Nephron (organoid): ENCODE data around the gene TRAF3.

Experiments used
- H3K27ac Mint-ChIP-seq, 3 experiments: 2 replicates each; pipeline ENCODE4 v1.8.0; 2020; ENCODE audit warnings: mixed read lengths in 3 of 3, mild to moderate bottlenecking in 2 of 3, moderate library complexity in 1 of 3
- H3K27me3 Mint-ChIP-seq: 2 replicates; pipeline ENCODE4 v1.8.0; 2021; ENCODE audit warnings: low read depth, mild to moderate bottlenecking, moderate library complexity, mixed read lengths
- H3K36me3 Mint-ChIP-seq: 2 replicates; pipeline ENCODE4 v1.8.0; 2020; ENCODE audit warnings: low read depth, mixed read lengths
- H3K4me1 Mint-ChIP-seq: 2 replicates; pipeline ENCODE4 v1.8.0; 2020; ENCODE audit warnings: mixed read lengths
- H3K4me3 Mint-ChIP-seq, 3 experiments: 2 replicates each; pipeline ENCODE4 v1.8.0; 2020; ENCODE audit warnings: mild to moderate bottlenecking in 3 of 3, mixed read lengths in 3 of 3, moderate library complexity in 2 of 3
- H3K9me3 Mint-ChIP-seq: 2 replicates; pipeline ENCODE4 v1.8.0; 2020; ENCODE audit warnings: mixed read lengths
- TF ChIP-seq, protein P1 (sequence below), 3 experiments: fragments of 200-600 bp; sonication (generic); IDR thresholded peaks; one replicate each; pipeline ENCODE4 v1.5.0; 2021; ENCODE audit warnings: antibody characterized with exemption in 3 of 3; ENCODE audit not compliant: unreplicated experiment in 3 of 3

TRAF3 gene

GRCh38 chr14:102927346-102927877 lies 150.2 kb downstream of the TRAF3 start:
- Mint-ChIP-seq H3K36me3 (no peaks in the 10 kb centered on the region), H3K9me3 (no peaks in the 10 kb centered on the region), H3K27ac (no peak overlapping the region), H3K27me3 (peaks cover 56% of the 10 kb centered on the region), H3K4me3 (peak overlapping the region; percentile 50 to 65 (median 60)), H3K4me1 (no peaks in the 10 kb centered on the region)
- TF ChIP-seq, protein P1, sequence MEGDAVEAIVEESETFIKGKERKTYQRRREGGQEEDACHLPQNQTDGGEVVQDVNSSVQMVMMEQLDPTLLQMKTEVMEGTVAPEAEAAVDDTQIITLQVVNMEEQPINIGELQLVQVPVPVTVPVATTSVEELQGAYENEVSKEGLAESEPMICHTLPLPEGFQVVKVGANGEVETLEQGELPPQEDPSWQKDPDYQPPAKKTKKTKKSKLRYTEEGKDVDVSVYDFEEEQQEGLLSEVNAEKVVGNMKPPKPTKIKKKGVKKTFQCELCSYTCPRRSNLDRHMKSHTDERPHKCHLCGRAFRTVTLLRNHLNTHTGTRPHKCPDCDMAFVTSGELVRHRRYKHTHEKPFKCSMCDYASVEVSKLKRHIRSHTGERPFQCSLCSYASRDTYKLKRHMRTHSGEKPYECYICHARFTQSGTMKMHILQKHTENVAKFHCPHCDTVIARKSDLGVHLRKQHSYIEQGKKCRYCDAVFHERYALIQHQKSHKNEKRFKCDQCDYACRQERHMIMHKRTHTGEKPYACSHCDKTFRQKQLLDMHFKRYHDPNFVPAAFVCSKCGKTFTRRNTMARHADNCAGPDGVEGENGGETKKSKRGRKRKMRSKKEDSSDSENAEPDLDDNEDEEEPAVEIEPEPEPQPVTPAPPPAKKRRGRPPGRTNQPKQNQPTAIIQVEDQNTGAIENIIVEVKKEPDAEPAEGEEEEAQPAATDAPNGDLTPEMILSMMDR (IDR thresholded peaks at IDR 0.05; ENCODE audit: unreplicated experiment in 3 of 3): no peak

GRCh38 chr14:102927878-102928411 lies 150.7 kb downstream of the TRAF3 start:
- Mint-ChIP-seq H3K9me3 (no peaks in the 10 kb centered on the region), H3K27ac (no peak overlapping the region), H3K4me3 (peak overlapping the region; percentile 54 to 68 (median 65)), H3K36me3 (no peaks in the 10 kb centered on the region), H3K4me1 (no peaks in the 10 kb centered on the region), H3K27me3 (peaks cover 58% of the 10 kb centered on the region)
- TF ChIP-seq, protein P1 (IDR thresholded peaks at IDR 0.05; ENCODE audit: unreplicated experiment in 3 of 3): no peak

DNA sequence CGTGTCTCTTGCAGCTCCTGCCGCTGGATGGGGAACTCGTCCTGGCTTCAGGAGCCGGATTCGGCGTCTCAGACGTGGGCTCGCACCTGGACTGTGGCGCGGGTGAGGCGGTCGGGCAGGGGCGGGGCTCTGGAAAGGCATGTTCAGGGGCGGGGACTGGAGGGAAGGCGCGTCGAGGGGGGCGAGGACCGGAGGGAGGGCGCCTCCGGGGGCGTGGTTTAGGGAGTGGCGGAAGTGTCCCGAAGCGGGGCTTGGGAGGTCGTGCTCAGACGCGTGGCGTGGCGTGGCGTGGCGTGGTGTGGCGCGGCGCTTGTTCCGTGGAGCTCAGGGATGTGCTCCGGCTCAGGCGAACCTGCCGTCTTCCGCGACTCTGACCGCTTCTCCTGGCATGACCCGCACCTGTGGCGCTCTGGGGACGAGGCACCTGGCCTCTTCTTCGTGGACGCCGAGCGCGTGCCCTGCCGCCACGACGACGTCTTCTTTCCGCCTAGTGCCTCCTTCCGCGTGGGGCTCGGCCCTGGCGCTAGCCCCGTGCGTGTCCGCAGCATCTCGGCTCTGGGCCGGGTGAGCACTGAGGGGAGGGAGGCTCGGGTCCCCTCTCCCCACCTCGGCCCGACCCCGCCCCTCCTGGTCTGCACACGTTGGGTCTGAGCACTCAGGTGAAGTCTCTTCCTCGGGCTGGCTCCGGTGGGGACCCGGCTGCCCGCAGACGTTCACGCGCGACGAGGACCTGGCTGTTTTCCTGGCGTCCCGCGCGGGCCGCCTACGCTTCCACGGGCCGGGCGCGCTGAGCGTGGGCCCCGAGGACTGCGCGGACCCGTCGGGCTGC lies 151.4 kb downstream of the TRAF3 start:
- H3K4me1 Mint-ChIP-seq: no peaks in the 10 kb centered on the region
- peaks cover 6% of the 10 kb centered on the region for H3K36me3 Mint-ChIP-seq
- no peaks in the 10 kb centered on the region for H3K9me3 Mint-ChIP-seq
- peaks cover 58% of the 10 kb centered on the region for H3K27me3 Mint-ChIP-seq
- H3K27ac Mint-ChIP-seq: no peak overlapping the region
- TF ChIP-seq, protein P1 (IDR thresholded peaks at IDR 0.05; ENCODE audit: unreplicated experiment in 3 of 3): no peak
- peak overlapping the region; percentile 54 to 68 (median 65) for H3K4me3 Mint-ChIP-seq

- Mint-ChIP-seq H3K4me1 (no peaks in the 10 kb centered on the region), H3K9me3 (no peaks in the 10 kb centered on the region), H3K27ac (no peak overlapping the region), H3K4me3 (peak overlapping the region in 1 of 3 experiments; percentile 63), H3K36me3 (peaks cover 11% of the 10 kb centered on the region), H3K27me3 (peaks cover 59% of the 10 kb centered on the region)
- TF ChIP-seq, protein P1 (IDR thresholded peaks at IDR 0.05; ENCODE audit: unreplicated experiment in 3 of 3): no peak
Observed at GRCh38 chr14:102929241-102930137, 152.2 kb downstream of the TRAF3 start.

- Mint-ChIP-seq H3K4me3 (no peak overlapping the region), H3K36me3 (peaks cover 16% of the 10 kb centered on the region), H3K27ac (no peak overlapping the region), H3K27me3 (peaks cover 58% of the 10 kb centered on the region), H3K9me3 (no peaks in the 10 kb centered on the region), H3K4me1 (no peaks in the 10 kb centered on the region)
- TF ChIP-seq, protein P1 (IDR thresholded peaks at IDR 0.05; ENCODE audit: unreplicated experiment in 3 of 3): no peak
Observed at GRCh38 chr14:102930138-102930752, 153.0 kb downstream of the TRAF3 start.
